NCI-H2107 treated with DMSO at 0.1 percent for 48 hours (cell line): ENCODE results near the gene LDLRAD3.

Experiments
- DNase-seq: peaks from one replicate; lab custom pipeline; 2025; ENCODE audit not compliant: unreplicated experiment; lab: John Stamatoyannopoulos, UW

LDLRAD3 gene

GRCh38 chr11:36229091-36229705 is 285.3 kb downstream of the LDLRAD3 start:
- DNase-seq = no peak

DNA sequence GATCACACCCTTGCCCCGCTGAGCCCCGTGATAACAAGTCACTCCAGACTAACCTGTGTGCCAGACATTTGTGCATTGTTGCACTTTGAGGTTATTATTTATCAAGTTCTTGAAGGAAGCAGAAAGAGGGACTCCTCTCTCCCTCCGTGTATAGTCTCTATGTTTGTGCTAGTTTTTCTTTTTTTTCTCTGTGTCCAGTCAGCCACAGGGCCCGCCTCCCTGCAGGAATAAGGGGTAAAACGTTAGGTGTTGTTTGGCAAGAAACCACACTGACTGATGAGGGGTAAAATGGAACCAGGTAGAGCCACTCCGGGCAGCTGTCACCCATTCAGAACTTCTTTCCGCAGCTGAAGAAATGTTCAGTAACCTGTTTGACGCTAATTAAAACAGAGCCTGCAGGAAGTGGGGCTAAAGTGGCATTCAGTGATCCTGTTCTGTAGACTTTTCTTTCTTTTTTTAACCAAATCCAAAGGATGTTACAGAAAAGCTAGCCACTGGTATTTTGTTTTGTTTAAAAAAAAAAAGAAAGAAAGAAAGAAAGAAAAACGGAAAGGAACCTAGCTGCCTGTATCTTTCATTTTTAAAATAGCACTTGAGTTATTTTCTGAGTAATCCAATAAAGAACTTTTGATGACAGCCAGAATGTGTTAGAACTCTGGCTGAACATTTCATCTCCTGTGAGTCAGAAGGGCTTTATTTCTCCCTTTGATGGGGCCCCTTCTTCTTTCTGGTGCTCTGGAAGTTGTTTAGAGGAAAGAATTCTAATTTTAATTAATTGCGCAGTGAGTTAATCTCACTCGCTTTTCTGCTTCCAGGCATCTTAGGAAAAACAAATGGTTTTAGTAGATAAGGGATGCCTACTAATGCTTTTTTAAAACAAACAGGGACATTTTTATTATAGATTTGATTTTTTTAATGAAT is 287.2 kb downstream of the LDLRAD3 start:
- DNase-seq = no peak

GRCh38 chr11:36233204-36233603 is 289.3 kb downstream of the LDLRAD3 start:
- DNase-seq = no peak

DNA sequence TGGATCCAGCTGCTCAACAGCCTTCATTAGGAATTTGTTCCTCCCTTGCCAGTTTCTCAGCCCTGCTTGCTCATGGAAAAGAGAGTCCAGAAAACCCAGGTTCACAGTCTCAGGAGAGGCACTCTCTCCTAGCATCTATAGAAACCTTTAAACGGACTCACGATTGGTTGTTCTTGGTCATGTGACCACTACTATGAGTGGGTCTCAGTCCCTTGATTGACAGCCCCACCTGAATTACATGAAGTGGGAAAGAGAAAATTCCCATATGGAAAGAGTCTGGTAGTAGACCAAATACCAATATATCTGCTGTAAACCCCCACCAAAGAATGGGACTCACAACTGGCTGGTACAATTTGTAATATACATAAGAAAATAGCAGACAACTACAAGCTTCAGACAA is 291.0 kb downstream of the LDLRAD3 start:
- DNase-seq = no peak

DNA sequence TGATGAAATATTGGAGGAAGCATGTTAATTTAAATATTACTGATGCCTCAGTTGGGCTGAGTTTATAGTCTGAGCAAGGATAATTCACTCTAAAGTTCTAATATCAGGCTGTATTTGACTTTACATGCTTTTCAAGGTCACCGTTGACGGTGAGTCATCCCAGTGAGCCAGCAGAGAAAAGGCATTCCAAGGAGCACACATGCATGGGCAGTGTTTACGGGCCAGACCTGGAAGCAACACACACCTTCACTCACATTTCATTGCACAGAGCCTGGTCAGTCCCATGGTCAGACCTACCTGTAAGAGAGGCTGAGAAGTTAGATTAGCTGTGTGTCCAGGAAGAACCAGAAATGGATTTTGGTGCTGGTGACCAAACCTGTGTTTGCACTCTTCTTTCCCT is 291.9 kb downstream of the LDLRAD3 start:
- DNase-seq = no peak

- DNase-seq = no peak
Observed at GRCh38 chr11:36237391-36237790, 293.5 kb downstream of the LDLRAD3 start.

- DNase-seq = no peak
Observed at GRCh38 chr11:36238036-36238631, 294.3 kb downstream of the LDLRAD3 start.

GRCh38 chr11:36238881-36239280 is 295.0 kb downstream of the LDLRAD3 start:
- DNase-seq = no peak

DNA sequence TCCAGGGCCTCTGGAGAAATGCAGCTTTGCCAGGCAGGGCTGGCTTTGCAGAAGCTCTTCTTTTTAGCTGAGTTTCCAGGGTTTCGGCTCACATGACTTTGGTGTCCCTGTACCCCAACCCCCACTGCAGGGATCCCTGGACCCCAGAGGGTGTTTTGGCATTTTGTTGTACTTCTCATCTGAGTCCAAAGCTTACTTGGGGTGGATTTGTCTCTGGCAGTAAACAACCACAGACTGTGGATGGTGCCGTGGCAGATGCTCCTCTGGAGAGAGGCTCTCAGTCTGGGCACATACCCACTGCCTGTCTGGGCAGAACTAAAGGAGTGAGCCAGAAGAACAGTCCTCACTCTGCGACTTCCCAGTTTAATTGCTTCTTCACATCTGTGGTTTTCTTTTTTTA is 295.8 kb downstream of the LDLRAD3 start:
- no peak for DNase-seq

DNA sequence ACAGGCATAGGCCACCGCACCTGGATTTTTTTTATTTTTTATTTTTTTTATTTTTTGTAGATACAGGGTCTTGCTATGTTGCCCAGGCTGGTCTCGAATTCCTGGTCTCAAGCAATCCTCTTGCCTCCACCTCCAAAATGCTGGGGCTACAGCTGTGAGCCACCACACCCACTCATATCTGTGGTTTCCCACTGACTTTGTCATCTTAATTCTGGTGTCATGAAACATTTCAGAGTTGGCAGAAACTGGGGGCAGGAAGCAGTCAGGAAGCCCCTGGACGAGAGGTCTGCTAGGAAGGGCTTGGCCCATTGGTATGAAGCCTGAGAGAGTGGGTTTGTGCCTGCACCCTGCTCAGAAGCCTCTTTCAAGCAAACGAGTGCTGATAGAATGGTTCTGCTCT is 296.3 kb downstream of the LDLRAD3 start:
- no peak for DNase-seq

GRCh38 chr11:36240801-36241200 is 296.9 kb downstream of the LDLRAD3 start:
- DNase-seq = no peak

- DNase-seq = no peak
Observed at GRCh38 chr11:36241497-36241896, 297.6 kb downstream of the LDLRAD3 start.

DNA sequence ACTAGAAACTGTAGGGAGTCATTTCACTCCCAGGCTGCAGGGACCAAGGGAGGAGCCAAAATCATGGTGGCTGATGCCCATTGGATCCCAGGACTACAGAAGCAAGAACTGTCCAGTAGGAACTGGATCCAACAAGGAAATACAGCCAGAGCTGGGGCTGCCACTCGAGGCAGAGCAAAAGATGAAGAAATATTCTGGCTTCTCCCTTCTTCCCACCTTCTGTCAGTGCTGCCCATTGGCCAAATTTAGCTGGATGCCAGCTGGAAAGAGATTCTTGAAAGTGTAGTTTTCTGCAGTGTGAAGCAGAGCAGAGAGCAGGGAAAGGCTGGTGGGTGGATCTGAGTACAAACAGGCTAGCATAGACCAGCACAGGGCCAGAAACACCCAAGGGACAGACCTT is 299.8 kb downstream of the LDLRAD3 start:
- DNase-seq = no peak

- DNase-seq = no peak
Observed at GRCh38 chr11:36247493-36247892, 303.6 kb downstream of the LDLRAD3 start.

- no peak for DNase-seq
Observed at GRCh38 chr11:36248436-36248835, 304.6 kb downstream of the LDLRAD3 start.

DNA sequence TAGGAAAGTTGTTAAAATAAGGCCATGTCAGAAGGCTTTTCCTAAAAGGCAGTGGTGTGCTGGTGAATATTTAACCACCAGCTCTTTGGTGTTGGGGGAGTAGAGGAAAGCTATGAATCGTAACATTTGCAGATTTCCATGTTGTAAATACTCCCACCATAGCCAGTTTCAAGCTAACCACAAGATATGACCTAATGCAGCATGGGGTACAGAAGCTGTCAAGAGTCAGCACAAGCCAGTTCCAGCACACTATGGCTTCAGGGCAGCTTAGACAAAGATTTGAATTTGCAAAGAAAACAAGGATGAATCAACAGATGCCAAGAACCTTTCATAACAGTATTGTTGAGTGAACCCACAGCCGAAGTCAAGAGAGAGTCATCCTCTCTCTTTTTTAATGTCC is 305.4 kb downstream of the LDLRAD3 start:
- DNase-seq = no peak

- DNase-seq = no peak
Observed at GRCh38 chr11:36251823-36252222, 308.0 kb downstream of the LDLRAD3 start.

GRCh38 chr11:36253238-36253637 is 309.4 kb downstream of the LDLRAD3 start:
- DNase-seq = no peak

DNA sequence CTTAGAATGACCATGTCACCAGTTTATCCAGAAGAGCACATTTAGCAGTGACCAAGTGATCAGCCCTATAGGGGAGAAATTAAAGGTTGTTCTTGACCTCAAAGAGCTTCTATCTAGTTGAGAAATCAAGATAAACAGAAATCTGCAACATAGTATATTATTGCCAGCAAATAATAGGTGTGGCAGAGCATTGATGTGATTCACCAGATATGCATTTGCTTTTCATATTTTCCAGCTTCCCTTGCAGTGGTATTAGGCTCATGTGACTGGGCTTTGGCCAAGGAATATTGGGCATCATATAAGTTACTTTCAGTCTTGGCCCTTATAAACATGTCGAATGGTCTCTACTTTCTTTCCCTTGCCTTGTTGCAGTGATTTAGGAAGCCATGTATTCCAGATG is 310.9 kb downstream of the LDLRAD3 start:
- no peak for DNase-seq

- no peak for DNase-seq
Observed at GRCh38 chr11:36257351-36257750, 313.5 kb downstream of the LDLRAD3 start.

DNA sequence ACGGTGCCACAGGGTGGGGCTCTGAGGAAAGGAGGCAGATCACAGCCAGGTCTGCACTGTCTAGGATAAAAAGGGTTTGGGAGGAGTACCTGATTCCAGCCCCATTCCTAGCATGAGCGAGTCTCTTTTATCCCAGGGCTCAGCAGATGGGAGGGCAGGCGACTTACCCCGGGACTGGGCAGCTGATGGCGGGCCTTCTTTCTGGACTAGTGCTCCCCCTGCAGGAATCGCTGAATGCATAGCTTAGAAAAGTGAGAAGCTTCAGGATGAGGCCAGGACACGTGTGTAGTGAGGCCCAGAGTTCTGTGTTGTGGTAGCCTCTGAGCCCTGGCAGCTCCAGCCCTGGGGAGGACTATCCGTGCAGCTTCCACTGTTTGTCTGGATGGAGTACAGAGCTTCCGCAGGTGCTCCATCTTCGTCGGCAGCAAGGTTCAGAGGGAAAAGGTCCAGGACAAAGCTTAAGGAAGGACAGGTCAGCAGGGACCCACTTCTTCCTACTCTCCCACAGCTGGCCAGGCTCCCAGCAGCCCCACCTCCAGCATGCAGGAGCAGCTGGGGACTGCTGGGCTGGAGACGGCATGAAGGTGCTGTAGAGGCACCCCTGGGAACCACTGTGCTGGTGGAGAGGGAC is 315.0 kb downstream of the LDLRAD3 start:
- DNase-seq = peak; percentile 25

GRCh38 chr11:36261094-36261493 is 317.2 kb downstream of the LDLRAD3 start:
- no peak for DNase-seq
